K562 (cell line): ENCODE measurements around the gene TRIM65. TPM values are rescaled to one million over a fixed set of nuclear protein-coding genes. Genes with fewer than 3 reads are reported as not detected.
A peak's percentile ranks its signal among the peaks of the same experiment; 100 is the strongest.

Experiments used
- GMEB1 ChIP-seq: fragments of 250-450 bp; sonication (Bioruptor Pico); IDR thresholded peaks from 2 replicates; pipeline ENCODE4 v1.4.0; 2020; ENCODE audit warnings: mild to moderate bottlenecking
- HMG20B ChIP-seq: fragments of 250-450 bp; sonication (Bioruptor Pico); IDR thresholded peaks from 2 replicates; pipeline ENCODE4 v1.5.0; 2021; ENCODE audit warnings: mild to moderate bottlenecking
- NR2C1 ChIP-seq, 2 experiments: fragments of 450-650 bp; IDR thresholded peaks; 2 replicates each; pipeline ENCODE4 v1.6.1; 2017; ENCODE audit warnings: mild to moderate bottlenecking in 2 of 2, antibody characterized with exemption in 1 of 2, inconsistent platforms in 1 of 2, missing compliant biosample characterization in 1 of 2, missing genetic modification characterization in 1 of 2
- RREB1 ChIP-seq: fragments of 250-450 bp; sonication (Bioruptor Pico); IDR thresholded peaks from 2 replicates; pipeline ENCODE4 v1.4.0; 2020
- SAFB2 ChIP-seq: fragments of 200-400 bp; formaldehyde crosslinking; IDR thresholded peaks from 2 replicates; pipeline ENCODE4 v1.6.1; 2018; ENCODE audit warnings: borderline replicate concordance, low read length, low read depth, moderate library complexity; ENCODE audit not compliant: severe bottlenecking
- SP2 ChIP-seq: IDR thresholded peaks from 2 replicates; pipeline ENCODE4 v1.6.1; 2011; ENCODE audit warnings: mild to moderate bottlenecking, low read depth, low read length, moderate library complexity; ENCODE audit not compliant: poor library complexity, severe bottlenecking; ENCODE audit errors: extremely low read depth
- ZBTB1 ChIP-seq: sonication (generic); formaldehyde crosslinking; IDR thresholded peaks from 2 replicates; pipeline ENCODE4 v1.8.1; 2023; ENCODE audit warnings: missing genetic modification reagents, low read depth, mild to moderate bottlenecking, borderline replicate concordance
- ZBTB2 ChIP-seq: fragments of 450-650 bp; IDR thresholded peaks from 2 replicates; pipeline ENCODE4 v1.6.1; 2016; ENCODE audit warnings: antibody characterized with exemption
- ZBTB5 ChIP-seq: fragments of 450-650 bp; IDR thresholded peaks from 2 replicates; pipeline ENCODE4 v1.6.1; 2017; ENCODE audit warnings: antibody characterized with exemption
- ZNF212 ChIP-seq: fragments of 450-650 bp; formaldehyde crosslinking; IDR thresholded peaks from 2 replicates; pipeline ENCODE4 v1.4.0; 2020; ENCODE audit warnings: mild to moderate bottlenecking
- ZNF740 ChIP-seq, 3 experiments: fragments of 200-800 bp in 1 of 3; sonication (Bioruptor generic) in 1 of 3; sonication (generic) in 1 of 3; formaldehyde crosslinking in 1 of 3; IDR thresholded peaks; 2 replicates each; pipeline versions ENCODE4 v1.6.1 to v1.8.0; 2016 to 2022; ENCODE audit warnings: mild to moderate bottlenecking in 2 of 3, missing compliant biosample characterization in 2 of 3, missing genetic modification characterization in 2 of 3, missing genetic modification reagents in 1 of 3
- polyA plus RNA-seq, 8 experiments: library from polyadenylated mRNA; depleted of rRNA in 4 of 8; stranded (reverse) in 5 of 8; unstranded in 3 of 8; fragments of >200 nt; fragmentation: Nextera tagmentation in 2 of 8; fragmentation: Illumina TruSeq in 1 of 8; extraction: Ambion mirVana in 2 of 8; extraction: Trizol in 1 of 8; gene quantifications; 2 replicates each; pipeline versions ENCODE4 v1.2.1 to v1.2.3, GENCODE V29; 2011 to 2014; ENCODE audit warnings: inconsistent platforms in 1 of 8, missing spikeins in 1 of 8
- total RNA-seq, 7 experiments: library from RNA; depleted of rRNA in 6 of 7; stranded (reverse); fragments of >200 nt in 6 of 7; fragmentation: Illumina TruSeq in 2 of 7; extraction: Trizol in 2 of 7; gene quantifications; 2 replicates each; pipeline versions ENCODE4 v1.2.1 to v1.2.3, GENCODE V29; 2011 to 2021; ENCODE audit warnings: low replicate concordance in 1 of 7

Gene TRIM65
- total and polyA plus RNA-seq, 9 of the 15 experiments (the other 6 are each of a cell fraction or from before 2014, with no cell fraction given), result 2.8 to 45.7 (median 22.9) TPM

- 0 out of 2 replicates have a peak, but pooled peaks have one; percentile 41 for TF ChIP-seq ZBTB2
- peak; percentile 79; the same call in 1 of the 2 replicates for TF ChIP-seq ZNF740 (CRISPR knock-in tag; IDR thresholded peaks at IDR 0.05)
- TF ChIP-seq ZNF740 (tag; IDR thresholded peaks at IDR 0.05), result peak in 1 of 2 experiments; percentile 89; a peak in 3 of 4 replicates
- TF ChIP-seq ZBTB5, result peak; percentile 84
- TF ChIP-seq HMG20B (CRISPR knock-in tag), result no peak
- TF ChIP-seq ZBTB1, result no peak; the same call in 1 of the 2 replicates
- no peak for TF ChIP-seq ZNF212
- peak; percentile 43 for TF ChIP-seq RREB1 (CRISPR knock-in tag)
- TF ChIP-seq NR2C1 (IDR thresholded peaks at IDR 0.05), result no peak
- peak; percentile 57 for TF ChIP-seq NR2C1 (tag; IDR thresholded peaks at IDR 0.05)
- no peak for TF ChIP-seq SAFB2
- TF ChIP-seq GMEB1 (CRISPR knock-in tag), result peak; percentile 37; the same call in 1 of the 2 replicates
- TF ChIP-seq SP2, result no peak
Measured at GRCh38 chr17:75843577-75844529, 52.9 kb downstream of the TRIM65 start, which contains the start of gene UNC13D (continued).
